BJ (cell line): ENCODE measurements around the gene BAD. TPM values are rescaled to one million over a fixed set of nuclear protein-coding genes. Genes with fewer than 3 reads are reported as not detected.

Experiments used
- CTCF ChIA-PET: fragments of 350-600 bp; formaldehyde crosslinking; extraction: SDS; loops from one replicate; lab custom pipeline; 2021; ENCODE audit warnings: antibody characterized with exemption, inconsistent platforms; lab: Yijun Ruan, JAX
- POLR2A ChIA-PET: fragments of 300-600 bp; sonication (Branson Sonifier 250); formaldehyde crosslinking; extraction: SDS; loops from one replicate; lab custom pipeline; 2021; ENCODE audit warnings: antibody characterized with exemption; lab: Charles Lee
- DNase-seq: peaks from one replicate; pipeline ENCODE4 v3.0.0-alpha.2; 2011; ENCODE audit warnings: low read depth
- H3K27me3 ChIP-seq: 2 replicates; pipeline ENCODE4 v1.6.0; 2011; ENCODE audit warnings: low read length; ENCODE audit not compliant: control insufficient read depth, insufficient read depth
- H3K36me3 ChIP-seq: 2 replicates; pipeline ENCODE4 v1.5.1; 2011; ENCODE audit warnings: low read length; ENCODE audit not compliant: control insufficient read depth, insufficient read depth
- H3K4me3 ChIP-seq: 2 replicates; pipeline ENCODE4 v1.5.1; 2011; ENCODE audit warnings: low read depth, mild to moderate bottlenecking, control low read depth, low read length
- polyA plus RNA-seq: library from polyadenylated mRNA; depleted of rRNA; stranded (reverse); fragments of >200 nt; gene quantifications from 2 replicates; pipeline ENCODE4 v1.2.3, GENCODE V29; 2011
- TF ChIP-seq, protein P1 (sequence below): IDR thresholded peaks from 2 replicates; pipeline ENCODE4 v1.5.1; 2011; ENCODE audit warnings: low read depth, mild to moderate bottlenecking, control low read depth, inconsistent platforms, low read length, moderate library complexity; ENCODE audit not compliant: insufficient read depth

Gene BAD
- polyA plus RNA-seq, 1 experiment, result 85.3 TPM

DNA sequence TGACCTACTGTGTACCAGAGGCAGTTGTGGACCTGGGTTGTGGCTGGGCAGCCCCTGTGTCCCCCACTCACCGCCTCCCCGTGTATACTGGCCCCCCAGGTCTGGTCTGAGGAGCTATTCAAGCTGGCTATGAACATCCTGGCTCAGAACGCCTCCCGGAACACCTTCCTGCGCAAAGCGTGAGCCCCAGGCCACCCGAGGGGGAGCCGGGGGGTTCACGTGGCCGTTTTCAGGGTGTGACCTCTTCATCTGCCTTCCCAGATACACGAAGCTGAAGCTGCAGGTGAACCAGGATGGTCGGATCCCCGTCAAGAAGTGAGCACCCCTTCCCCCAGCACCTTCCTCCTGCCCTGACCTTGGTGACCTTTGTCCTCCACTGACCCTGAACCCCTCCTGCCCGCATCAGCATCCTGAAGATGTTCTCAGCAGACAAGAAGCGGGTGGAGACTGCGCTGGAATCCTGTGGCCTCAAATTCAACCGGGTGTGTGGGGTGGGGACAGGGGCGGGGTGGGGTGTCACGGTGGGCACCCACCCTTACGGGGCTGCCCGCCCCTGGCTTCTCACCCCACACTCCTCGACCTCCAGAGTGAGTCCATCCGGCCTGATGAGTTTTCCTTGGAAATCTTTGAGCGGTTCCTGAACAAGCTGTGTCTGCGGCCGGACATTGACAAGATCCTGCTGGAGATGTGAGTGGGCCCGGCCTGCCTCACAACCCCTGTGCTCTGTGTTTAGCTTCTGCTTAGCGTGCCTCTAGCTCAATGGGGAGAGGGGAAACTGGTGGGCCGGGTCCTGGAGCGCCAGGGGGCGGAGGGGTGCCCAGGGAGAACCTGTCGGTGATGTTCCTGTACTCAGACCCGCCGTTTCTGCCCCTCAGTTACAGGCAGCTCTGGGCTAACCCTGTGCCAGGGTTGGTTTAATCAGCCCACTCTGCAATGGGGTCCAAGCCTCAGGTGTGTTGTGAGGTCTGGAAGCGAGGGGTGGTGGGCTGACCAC, 29.0 kb downstream of the BAD start:
- Histone ChIP-seq H3K36me3 (peaks cover 28% of the 10 kb centered on the region), H3K4me3 (no peak overlapping the region), H3K27me3 (no peaks in the 10 kb centered on the region)
- ChIA-PET CTCF (interaction anchor here (0.7 to 2.2 kb wide), 5 partner anchors 8 to 49 kb away, joined by 3 to 11 read pairs (median 5); partner anchors contain the start of gene ESRRA), POLR2A (no interaction called here)
- TF ChIP-seq, protein P1, sequence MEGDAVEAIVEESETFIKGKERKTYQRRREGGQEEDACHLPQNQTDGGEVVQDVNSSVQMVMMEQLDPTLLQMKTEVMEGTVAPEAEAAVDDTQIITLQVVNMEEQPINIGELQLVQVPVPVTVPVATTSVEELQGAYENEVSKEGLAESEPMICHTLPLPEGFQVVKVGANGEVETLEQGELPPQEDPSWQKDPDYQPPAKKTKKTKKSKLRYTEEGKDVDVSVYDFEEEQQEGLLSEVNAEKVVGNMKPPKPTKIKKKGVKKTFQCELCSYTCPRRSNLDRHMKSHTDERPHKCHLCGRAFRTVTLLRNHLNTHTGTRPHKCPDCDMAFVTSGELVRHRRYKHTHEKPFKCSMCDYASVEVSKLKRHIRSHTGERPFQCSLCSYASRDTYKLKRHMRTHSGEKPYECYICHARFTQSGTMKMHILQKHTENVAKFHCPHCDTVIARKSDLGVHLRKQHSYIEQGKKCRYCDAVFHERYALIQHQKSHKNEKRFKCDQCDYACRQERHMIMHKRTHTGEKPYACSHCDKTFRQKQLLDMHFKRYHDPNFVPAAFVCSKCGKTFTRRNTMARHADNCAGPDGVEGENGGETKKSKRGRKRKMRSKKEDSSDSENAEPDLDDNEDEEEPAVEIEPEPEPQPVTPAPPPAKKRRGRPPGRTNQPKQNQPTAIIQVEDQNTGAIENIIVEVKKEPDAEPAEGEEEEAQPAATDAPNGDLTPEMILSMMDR, result no peak
- no peak for DNase-seq

DNA sequence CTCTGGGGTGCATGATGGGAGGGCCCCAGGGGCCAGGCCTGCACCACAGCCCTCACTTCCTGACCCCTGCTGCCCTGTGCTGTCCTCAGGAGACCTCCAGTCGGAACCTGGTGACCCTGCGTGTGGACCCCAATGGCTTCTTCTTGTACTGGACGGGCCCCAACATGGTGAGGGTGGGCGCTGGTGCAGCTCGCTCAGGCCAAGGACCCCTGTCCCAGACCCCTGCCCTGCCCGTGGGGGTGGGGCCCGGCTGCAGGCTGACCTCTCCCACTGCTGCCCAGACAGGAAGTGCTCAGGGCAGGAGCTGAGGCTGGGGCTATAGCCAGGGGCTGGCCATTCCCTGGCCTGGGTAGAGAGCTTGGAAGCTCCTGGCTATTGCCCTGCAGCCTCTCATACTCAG, 30.1 kb downstream of the BAD start:
- no peak for DNase-seq
- Histone ChIP-seq H3K27me3 (no peaks in the 10 kb centered on the region), H3K36me3 (peaks cover 21% of the 10 kb centered on the region), H3K4me3 (no peak overlapping the region)
- TF ChIP-seq, protein P1, result no peak
- ChIA-PET CTCF (interaction anchor here (0.7 to 2.2 kb wide), 5 partner anchors 9 to 50 kb away, joined by 3 to 11 read pairs (median 5); partner anchors contain the start of gene ESRRA), POLR2A (no interaction called here)

DNA sequence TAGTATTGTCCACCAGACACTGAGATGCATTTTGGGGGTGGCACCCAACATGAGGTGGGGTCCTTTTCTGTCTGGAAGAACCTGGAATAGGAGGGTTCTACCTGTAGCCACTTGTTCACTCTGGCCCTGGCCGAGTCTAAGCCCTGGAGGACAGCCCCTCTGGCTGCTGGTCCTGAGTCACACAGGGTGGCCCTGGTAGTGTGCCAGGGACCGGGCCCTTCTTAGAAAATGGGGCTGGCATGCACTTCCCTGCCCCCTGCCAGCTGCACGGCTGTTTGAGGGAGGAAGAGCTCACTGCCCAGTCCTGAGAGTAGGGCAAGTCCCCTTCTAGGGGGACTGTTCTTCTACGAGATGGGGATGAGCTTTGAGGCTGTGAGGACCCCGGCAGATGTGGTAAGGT, 31.0 kb downstream of the BAD start:
- Histone ChIP-seq H3K4me3 (no peak overlapping the region), H3K27me3 (no peaks in the 10 kb centered on the region), H3K36me3 (peaks cover 19% of the 10 kb centered on the region)
- ChIA-PET CTCF (interaction anchor here (1.2 to 1.9 kb wide), 2 partner anchors 10 to 39 kb away, joined by 3 to 6 read pairs; no protein-coding TSS in a partner anchor), POLR2A (no interaction called here)
- DNase-seq, result no peak
- TF ChIP-seq, protein P1, result no peak

DNA sequence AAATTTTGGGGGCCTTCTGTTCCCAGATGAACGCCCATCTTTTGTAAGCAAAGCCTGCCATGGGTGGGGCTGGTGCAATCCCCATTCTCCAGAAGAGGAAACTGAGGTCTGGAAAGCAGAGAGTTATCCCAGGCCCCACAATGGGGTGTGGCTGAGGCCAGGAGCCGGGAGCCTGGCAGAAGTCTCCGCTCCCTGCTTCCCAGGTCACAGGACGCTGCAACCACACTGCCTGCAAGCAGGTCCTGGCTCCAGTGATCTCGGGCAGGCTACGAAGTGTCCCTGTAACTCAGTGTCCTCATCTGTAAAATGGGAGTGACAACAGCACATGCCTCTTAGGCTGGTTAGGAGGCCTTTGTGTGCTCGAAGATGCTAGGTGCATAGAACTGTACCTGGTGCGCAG, 31.4 kb downstream of the BAD start:
- H3K4me3 ChIP-seq, result peak overlapping the region; percentile 79
- no peak for DNase-seq
- TF ChIP-seq, protein P1, result no peak
- CTCF ChIA-PET, result interaction anchor here (1.2 to 3.6 kb wide), 5 partner anchors 10 to 47 kb away, joined by 3 to 56 read pairs (median 18); partner anchors contain the start of gene FERMT3
- no peaks in the 10 kb centered on the region for H3K27me3 ChIP-seq
- POLR2A ChIA-PET, result no interaction called here
- peaks cover 18% of the 10 kb centered on the region for H3K36me3 ChIP-seq
